Measurements from ENCODE around the gene LRRC8D.

The LRRC8D gene

DNA sequence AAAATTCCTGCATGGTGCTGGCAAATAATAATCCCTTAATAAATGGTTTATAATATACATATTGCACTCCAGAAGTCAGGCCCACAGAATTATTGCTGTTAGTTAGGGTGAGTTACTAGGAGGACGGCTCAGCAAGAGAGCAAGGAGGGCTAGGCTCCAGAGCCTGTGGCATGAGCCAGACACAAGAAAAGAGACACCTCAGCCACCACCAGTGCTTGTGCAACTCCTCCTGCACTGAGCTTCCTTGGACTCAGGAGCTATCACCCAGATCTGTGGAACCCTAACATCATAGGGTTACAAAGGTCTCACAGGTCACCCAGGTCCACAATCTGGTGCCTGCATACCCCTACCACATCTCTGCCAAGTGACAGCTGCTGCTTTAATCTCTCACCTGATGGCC is 12.8 kb upstream of the LRRC8D start:
- no peak for DNase-seq

DNA sequence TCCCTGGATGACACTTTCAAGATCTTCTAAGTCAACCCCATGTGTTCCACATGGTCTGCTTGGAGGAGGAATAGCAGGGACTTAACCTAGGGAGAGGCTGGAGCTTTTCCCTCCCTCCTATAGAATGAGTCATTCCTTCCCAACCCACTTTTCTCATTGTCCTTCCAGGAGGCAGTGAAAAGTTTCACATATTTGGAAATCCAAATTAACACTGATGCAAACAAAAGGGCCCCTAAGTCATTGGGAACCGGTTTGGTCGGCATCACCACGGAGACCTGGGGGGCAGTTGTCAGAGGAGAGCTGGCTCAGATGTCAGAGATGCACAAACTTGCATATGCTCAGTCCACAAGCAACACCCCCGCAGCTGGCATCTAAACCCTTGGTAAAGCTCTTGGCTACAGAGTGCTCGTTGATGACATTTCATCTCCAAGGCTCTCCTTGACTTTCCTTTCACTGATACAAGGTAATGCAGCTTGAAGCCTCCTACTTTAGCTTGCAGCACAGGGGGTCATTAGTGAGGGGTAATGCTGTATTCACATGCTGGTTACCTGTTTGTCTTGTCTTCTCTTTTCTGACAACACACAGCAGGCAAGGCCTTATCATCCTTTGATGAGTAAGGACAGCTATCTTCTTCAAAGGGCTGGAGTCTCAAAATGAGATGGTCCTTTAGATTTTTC is 12.3 kb upstream of the LRRC8D start:
- DNase-seq, result no peak

DNA sequence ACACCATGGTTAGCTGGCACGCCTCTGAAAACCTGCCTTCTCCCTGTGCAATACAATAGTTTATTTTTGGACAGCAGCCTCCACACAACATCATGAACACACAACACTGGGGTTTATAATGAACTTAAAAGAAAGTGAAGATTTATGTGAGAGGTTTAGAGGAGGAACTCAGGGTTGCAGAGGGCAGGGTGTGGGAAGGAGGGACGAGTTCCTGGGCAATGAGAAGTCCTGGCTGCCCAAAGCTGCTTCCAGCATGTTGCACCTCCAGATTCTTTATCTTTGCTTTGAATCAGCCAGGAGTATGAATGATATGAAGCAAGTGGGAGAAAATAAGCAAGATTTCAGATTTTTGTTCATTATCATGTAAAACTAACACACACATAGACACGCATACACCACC is 11.3 kb upstream of the LRRC8D start:
- DNase-seq, result no peak

DNA sequence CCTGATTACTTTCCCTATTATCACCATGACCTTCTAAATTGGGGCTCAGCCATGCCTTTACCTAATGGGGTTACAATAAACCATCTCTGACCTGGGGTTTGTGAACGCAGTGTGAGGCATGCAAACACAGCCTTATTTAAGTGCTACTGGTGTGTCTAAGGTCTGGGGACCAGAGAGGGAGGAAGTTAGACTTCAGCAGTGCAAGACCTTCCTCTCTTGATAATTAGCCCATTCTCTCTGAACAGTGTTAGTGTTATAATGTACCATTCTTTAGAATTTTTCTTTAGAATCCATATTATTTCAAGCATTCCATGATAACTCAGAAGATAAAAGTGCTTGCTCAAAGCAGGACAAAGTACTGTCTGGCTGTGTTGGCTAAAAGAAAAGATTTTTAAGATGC is 10.5 kb upstream of the LRRC8D start:
- DNase-seq, result no peak

DNA sequence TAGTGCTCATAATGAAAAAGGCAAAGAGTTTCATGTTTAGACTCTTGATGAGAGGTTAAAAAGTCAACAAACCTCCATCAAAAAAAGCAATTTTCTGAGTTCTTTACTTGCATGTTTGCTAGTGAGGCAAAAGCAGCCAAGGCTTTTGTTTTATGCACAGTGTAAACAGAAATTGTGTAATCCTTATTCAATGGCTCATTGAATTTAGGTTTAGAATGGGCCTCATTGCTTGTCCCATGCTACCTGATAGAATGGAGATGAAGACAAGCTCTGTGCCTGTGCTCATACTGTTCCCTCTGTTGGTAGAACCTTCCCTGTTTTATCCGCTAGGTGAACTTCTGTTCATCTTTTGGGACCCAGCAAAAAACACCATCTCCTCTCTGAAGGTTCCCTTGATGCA is 10.0 kb upstream of the LRRC8D start:
- DNase-seq, result no peak

DNA sequence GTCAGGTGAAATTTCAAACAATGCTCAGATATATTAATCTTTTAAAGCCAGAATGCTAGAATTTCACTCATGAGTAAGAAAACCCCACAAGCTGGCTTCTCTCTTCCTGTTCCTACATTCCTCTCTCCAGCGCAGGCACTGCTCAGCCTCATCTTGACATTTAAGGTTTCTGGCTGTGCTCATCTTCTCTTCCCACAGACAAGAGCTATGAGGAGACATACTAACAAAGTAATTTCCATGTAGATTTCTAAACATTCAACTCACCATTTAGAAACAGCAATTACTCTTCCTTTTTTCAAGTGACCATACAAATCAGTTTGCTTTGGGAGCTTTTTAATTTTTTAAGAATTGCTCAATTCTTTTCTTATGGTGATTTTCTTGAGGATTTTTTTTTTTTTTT is 7.8 kb upstream of the LRRC8D start:
- DNase-seq, result no peak

DNA sequence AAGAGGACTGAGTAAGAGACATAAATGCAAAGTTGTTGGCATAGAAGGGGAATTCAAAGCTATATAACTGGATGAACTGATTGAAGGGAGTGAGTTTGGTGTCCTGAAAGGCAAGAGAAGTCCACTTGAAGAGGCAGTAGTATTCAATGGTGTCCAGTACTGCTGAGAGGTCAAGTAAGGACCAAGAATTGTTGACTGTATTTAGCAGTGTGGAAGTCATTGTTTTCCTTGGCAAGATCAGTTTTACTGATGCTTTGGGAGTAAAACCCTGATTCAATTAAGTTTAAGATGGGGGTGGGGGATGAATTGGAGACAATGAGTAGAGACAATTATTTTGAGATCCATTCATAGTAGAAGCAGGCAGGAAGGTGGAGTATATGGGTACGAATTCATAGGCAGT is 5.8 kb upstream of the LRRC8D start:
- no peak for DNase-seq

DNA sequence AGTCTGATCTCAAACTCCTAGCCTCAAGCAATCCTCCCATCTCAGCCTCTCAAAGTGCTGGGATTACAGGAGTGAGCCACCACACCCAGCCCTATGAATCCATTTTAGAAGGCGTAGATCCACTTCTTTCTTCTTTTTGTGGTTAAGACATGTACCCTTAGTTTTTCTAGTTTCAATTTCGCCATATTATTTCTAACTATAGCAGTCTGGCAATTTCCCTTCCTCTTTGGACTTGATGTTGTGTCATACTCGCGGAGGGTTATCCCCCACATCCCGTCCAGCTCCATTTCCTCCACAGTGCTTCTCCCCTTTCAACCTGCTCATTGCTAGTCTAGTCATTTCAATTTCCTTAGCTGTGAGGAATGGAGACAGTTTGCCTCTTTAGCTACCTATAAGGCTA is 5.2 kb upstream of the LRRC8D start:
- DNase-seq, result no peak

DNA sequence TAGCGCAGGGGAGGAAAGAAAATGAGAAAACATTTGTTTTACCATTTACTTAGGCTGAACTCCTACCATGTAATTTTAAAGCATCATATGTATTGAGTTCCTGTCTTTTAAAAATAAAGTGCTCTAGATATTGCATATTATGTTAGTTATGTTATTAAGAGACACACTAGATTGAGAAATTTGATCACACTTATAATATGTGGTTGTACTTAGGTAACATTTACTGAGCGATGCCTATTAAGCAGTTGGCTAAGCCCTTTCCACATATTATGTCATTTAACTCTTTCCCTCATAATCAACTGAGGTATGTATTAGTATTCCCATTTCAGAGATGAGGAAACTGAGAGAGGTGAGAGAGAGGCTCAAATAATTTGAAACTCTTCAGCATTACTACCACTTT is 4.5 kb upstream of the LRRC8D start:
- DNase-seq, result no peak

DNA sequence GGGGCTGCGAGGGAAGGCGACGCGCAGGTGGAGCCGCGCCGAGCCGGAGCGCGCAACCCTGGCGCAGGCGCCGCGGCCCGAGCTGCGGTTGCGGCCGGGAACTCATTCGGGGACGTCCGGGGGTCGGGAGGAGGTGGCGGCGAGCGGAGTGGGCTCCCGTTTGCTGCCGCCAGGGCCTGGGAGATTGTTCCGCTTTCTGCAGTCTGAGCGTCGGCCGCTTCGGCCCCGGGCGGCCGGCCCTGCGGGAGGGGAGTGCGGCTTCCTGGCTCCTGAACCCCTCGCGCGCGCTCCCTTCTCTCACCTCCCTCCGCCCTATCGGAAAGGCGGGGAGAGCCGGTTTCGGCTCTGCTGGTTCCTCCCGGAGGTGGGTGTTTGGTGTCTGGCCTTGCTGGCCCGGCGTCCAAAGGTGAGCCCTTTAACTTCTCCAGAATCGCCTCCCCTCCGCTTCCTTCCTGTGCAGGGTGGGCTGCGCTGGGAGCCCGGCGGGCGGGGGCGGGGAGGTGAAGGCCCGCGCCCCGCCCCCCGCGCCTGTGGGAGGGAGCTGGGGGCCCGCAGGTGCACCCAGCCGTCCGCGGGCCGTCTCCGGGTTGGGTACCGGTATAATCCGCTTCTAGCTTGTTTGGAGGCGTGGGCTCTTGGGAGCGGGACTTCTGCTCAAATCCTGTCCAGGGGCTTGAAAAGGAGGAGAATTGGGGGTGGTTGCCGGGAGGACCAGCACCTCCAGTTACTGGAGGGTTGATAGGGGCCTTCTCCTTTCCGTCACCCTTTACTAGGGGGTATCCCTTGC is 683 bp downstream of the LRRC8D start:
- peak; percentile 63 to 67 for DNase-seq

DNA sequence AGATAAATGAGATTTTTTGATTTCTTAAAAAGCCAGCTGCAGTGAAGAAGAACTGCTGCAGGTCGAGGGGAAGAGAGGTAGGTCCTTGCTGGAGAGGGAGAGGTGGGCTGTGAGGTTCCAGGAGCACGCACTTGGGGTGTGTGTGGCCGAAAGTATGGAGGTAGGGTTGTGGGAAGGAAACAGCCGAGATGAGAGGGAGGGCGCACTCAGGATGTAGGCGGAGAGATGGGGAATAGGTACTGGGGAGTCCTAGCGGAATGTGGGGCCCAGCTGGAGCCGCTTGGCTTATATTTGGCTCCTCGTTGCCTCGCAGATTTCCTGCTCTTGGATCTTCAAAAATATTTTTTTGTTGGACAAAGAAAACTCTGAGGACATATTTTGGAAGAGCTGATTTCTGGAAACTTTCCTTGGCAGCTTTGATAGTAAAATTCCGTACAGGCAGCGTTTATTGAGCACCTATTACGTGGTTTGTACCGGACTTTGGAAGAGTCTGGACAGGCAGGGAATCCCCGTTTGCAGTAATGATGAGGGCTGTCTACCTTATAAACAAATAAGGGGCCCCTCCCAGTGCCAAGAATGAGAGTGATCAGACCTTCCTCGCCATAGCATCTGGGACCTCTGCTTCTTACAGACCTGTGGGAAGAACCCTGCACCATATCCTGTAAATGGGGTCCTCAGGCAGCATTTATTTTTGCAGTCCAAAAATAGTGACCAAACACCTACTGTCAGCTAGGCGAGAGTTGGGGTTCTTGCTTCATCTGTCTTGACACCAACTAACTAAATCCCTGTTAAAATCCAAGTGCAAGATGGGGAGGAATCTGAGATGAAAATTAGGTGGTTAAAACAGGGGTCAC is 1.5 kb downstream of the LRRC8D start:
- no peak for DNase-seq

DNA sequence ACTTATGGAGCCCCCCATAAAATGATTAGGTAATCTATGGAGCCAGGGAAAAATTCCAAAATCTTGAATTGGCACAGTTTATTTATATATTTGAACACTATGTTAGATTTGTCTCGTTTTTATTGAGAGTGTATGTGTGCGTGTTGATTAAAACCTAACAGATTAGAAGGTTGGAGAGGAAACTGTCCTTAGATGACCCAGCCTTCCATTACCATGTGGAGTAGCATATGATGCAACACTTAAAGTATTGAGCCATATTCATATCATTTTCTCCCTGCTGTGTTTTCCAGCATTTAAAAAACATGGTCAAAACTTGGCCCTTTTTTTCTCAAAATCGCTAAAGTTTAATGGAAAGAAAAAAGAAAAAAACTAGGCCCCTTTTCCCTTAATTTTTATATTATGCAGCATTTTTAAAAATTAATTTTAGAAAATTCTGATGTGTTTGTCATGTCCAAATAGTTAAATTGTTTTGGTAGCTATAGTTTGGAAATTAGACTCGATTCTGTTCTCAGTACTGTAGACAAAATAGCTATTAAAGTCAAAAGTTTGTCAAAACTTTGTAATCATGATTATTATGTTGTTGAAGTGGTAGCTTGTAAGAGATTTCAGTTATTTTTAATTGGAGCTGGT is 2.3 kb downstream of the LRRC8D start:
- DNase-seq, result no peak

DNA sequence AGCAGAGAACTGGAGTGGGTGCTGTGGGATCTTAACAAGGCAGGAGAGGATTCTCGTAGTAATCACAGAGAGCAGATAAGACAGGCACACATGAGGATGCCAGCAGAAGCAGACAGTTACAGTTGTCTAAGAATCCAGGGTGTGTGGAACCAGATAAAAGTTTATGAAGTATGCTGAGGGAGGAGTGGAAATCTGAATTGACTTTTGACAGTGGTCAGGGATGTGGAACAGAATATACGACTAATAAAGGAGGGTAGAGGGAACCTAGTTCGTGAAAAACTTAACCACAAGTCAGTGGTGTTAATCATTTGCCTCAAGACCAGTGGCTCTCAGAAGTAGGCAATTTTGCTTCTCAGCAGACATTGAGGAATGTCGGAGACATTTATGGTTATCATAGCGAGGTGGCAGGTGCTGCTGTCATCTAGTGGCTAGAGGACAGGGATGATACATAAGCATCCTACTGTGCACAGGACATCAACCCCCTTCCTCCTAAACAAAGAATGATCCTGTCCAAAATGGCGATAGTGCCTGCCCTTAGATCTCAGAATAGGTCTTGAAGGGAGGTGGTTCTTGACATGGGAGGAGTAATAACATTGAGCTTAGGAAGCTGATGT is 3.0 kb downstream of the LRRC8D start:
- no peak for DNase-seq

DNA sequence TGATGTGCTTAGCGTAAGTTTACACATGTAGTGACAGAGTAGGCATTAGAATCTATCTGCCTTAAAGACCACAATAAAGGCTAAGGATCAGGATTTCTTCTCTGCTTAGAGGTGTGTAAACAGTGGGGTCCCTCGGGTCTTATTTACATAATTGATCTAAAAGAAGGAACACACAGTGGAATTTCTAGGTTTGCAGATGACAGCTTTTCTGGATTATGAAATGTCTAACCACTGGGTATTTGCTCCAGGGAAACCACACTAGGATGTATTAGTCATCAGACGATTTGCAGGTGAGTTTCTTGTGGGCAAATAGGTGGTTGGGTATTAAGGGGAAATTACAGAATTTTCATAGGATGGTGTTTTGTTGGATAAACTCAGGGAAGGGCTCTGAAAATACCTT is 5.8 kb downstream of the LRRC8D start:
- no peak for DNase-seq

DNA sequence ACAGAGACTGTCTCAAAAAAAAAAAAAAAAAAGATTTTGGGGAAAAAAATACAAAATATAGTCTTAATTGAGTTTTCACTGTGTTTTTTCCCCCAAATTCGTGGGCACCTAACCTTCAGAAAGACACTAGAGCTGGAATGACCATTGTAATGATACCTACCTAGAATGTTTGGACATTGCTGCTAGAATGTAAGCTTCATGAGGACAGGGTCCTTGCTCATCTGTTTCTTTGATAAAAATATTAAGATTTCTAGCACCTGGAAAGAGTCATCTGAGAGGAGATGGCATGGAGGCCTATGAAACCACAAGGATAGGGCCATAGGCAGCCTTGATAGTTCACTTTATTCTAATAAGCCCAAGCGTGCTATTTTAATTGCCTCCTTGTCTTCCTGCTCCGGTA is 6.5 kb downstream of the LRRC8D start:
- DNase-seq, result no peak

DNA sequence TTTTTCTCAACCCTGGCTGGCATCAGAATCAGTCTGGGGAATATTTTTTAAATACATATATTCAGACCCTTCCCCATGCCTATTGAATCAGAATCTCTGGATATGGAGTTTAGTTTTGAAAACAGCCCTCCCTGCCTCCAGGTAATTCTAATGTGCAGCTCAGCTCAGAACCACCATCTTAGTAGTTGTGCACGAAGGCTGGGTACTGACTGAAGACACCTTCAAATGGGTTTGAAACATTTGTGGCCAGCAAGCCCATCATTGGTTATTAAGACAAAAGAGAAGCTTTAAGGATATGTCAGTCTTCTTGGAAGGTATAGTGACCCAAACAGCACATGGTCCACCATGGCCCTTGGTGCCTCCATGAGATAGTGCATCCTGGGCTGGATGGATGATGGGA is 7.1 kb downstream of the LRRC8D start:
- no peak for DNase-seq

DNA sequence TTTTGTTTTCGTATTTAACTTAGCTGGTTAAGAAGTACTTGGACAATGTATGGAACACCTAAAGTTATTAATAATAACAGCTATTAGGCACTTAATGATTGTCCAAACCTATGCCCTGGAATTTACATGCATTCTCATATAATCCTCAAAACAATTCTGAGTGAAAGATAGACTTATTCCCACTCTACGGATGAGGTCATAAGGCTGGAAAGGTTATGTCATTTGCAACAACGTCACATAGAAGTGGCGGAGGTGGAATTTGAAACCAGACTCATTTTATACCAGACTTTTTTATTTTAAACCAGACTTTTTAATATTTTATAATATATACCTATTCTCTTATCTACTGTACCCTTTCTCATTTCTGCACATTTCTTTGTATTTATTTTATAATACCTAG is 8.4 kb downstream of the LRRC8D start:
- no peak for DNase-seq

DNA sequence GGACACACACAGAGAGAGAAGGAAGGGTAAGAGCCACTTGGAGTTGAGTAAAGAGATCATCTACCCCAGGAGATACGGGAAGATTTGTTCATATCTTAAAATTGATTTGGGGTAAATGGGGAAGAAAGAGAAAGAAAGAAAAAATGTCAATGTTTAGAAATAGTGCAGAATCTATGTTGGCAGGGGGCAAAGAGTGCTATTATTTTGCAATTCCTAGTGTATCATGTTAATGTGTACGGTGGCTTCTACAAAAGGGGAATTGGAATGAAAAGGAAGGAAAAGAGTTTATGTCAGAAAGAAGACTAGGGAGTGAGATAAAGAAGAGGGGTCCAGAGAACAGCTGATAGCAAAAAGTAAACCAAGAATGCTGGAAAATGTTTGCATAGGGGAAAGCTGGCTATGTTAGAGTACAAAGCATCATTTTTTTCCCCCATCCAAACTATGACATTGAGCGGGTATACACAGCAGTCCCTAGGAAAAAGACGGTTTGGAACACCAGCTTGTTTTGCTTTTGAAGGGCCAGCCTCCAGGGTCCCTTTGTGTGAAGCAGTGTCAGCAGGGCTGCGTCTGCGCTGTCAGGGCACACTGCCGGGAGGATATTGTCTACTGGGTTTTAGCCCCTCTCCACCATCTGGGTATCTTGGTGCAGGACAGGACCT is 10.8 kb downstream of the LRRC8D start:
- DNase-seq, result no peak

DNA sequence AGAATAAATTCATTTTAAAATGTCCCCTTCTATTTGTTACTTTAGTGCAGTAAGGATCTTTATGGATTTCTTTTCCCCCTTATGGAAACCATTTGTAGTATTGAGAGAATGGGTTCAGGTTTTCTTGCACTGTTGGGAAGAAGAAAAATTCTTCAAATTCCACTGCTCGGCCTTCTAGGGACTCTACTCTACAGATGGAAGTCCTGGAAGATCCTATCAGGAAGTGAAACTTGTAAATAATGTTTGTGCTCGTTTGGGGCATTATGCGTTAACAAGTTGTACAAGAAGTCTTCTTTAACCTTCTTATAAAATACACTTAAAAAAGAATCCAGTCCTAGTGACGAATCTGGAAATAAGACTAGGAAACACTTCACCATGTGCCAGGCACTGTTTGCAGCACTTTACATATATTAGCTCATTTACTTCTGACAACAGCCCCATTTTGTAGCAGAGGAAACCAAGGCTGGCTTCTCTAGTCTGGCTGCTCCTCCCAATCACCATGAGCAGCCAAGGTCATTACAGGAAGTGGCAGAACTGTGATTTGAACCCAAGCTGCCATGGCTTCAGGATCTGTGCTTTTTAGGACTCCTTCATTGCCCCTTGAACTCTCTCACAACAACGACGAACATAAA is 11.8 kb downstream of the LRRC8D start:
- no peak for DNase-seq

DNA sequence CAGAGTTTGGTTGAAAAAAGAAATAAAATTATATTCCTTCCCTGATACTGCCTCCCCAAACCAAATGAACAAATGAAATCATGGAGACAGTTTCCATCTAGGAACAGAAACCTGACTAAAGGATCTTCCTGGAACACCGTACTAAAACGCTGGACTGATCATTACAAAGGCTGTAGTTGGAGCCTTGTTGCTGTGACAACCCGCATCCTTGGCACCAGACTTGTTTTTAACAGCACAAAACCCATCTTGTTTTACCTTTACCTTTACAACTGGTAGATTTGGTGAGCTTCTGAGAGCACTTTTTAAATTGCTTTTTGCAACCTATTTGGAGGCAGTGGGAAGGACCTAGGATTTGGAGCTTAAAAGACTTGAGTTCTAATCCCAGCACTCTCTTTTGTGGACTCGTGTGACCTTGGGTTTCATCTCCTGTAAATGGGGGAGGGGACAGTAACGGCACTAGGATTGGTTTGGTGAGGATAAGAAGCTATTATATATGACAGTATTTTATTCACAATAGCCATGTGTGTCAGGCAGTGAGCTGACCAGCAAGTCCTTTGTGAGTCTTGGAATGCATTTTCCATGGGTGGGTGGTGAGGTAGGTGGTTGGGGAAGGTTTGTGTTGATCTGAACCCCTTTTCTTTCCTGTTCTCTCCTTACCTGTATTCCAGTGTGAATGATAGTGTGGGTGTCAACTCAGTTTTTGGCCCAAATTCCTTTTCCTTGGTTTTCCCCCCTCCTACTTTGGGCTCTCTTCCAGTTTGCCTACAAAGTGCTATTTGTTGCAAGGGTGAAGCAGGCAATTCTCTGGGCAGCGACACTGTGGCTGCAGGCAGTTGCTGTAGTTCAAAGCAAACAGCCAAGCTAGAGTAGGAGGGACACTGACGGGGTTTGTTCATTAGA is 12.6 kb downstream of the LRRC8D start:
- DNase-seq, result no peak
